ENCODE results near the gene CLEC2A.
"Not testable (repeated sequence)": the region's sequence is repeated elsewhere in the genome, so short reads cannot be mapped to it uniquely, and the experiment has no call there.

CLEC2A gene

GRCh38 chr12:9932270-9932669, at the start of gene CLEC2A:
Gene CLEC2A, minus strand, starts transcription at chr12:9932370. Its CDS starts 41 bp downstream, at chr12:9932329.
- DNase-seq, result no peak

- DNase-seq, result no peak
Measured at GRCh38 chr12:9980126-9980525, 48.0 kb upstream of the CLEC2A start.

GRCh38 chr12:9977916-9978315, 45.7 kb upstream of the CLEC2A start:
- no peak for DNase-seq

- DNase-seq, result not testable (repeated sequence)
Measured at GRCh38 chr12:9976626-9977025, 44.5 kb upstream of the CLEC2A start.

GRCh38 chr12:9975614-9976013, 43.4 kb upstream of the CLEC2A start:
- DNase-seq, result no peak

GRCh38 chr12:9974731-9975130, 42.6 kb upstream of the CLEC2A start:
- not testable (repeated sequence) for DNase-seq

GRCh38 chr12:9973949-9974348, 41.8 kb upstream of the CLEC2A start:
- DNase-seq, result no peak

GRCh38 chr12:9971181-9971580, 39.0 kb upstream of the CLEC2A start, which contains the start of gene CLEC12A:
Gene CLEC12A, plus strand, starts transcription at chr12:9971409. Its CDS starts 188 bp downstream, at chr12:9971597.
- no peak for DNase-seq

GRCh38 chr12:9969673-9970072, 37.5 kb upstream of the CLEC2A start:
- no peak for DNase-seq

GRCh38 chr12:9961901-9962300, 29.7 kb upstream of the CLEC2A start:
- no peak for DNase-seq

- no peak for DNase-seq
Measured at GRCh38 chr12:9961106-9961505, 28.9 kb upstream of the CLEC2A start.

GRCh38 chr12:9960590-9960989, 28.4 kb upstream of the CLEC2A start:
- DNase-seq, result no peak

GRCh38 chr12:9957834-9958233, 25.7 kb upstream of the CLEC2A start:
- no peak for DNase-seq

- DNase-seq, result not testable (repeated sequence)
Measured at GRCh38 chr12:9952954-9953729, 21.0 kb upstream of the CLEC2A start.

- no peak for DNase-seq
Measured at GRCh38 chr12:9951026-9951675, 19.0 kb upstream of the CLEC2A start.

- DNase-seq, result no peak
Measured at GRCh38 chr12:9948606-9949296, 16.6 kb upstream of the CLEC2A start.

- no peak for DNase-seq
Measured at GRCh38 chr12:9947674-9948073, 15.5 kb upstream of the CLEC2A start.

GRCh38 chr12:9944391-9944790, 12.2 kb upstream of the CLEC2A start:
- DNase-seq, result no peak

- no peak for DNase-seq
Measured at GRCh38 chr12:9943240-9943639, 11.1 kb upstream of the CLEC2A start.

GRCh38 chr12:9941838-9942237, 9.7 kb upstream of the CLEC2A start:
- no peak for DNase-seq

- DNase-seq, result no peak
Measured at GRCh38 chr12:9940375-9940774, 8.2 kb upstream of the CLEC2A start.

- no peak for DNase-seq
Measured at GRCh38 chr12:9936591-9936990, 4.4 kb upstream of the CLEC2A start.

GRCh38 chr12:9935026-9935425, 2.9 kb upstream of the CLEC2A start:
- DNase-seq, result no peak

GRCh38 chr12:9933958-9934357, 1.8 kb upstream of the CLEC2A start:
- no peak for DNase-seq
